VCaP (cell line): ENCODE results near the gene MEIS3.
A peak's percentile ranks its signal among the peaks of the same experiment; 100 is the strongest.

Experiments used
- H3K27ac ChIP-seq: fragments of 450-650 bp; 2 replicates; pipeline ENCODE4 v1.5.1; 2017
- CTCF ChIP-seq: fragments of 450-650 bp; conservative IDR thresholded peaks from 2 replicates; pipeline ENCODE4 v1.5.1; 2017; ENCODE audit warnings: mild to moderate bottlenecking, moderate library complexity

MEIS3 gene

GRCh38 chr19:47428177-47428894 is 9.0 kb upstream of the MEIS3 start:
- peak overlapping the region; percentile 68 for H3K27ac ChIP-seq
- TF ChIP-seq CTCF, result no peak

GRCh38 chr19:47427241-47428176 is 8.2 kb upstream of the MEIS3 start:
- peak; percentile 94 for TF ChIP-seq CTCF
- H3K27ac ChIP-seq, result peak overlapping the region; percentile 68

- no peak overlapping the region for H3K27ac ChIP-seq
- TF ChIP-seq CTCF, result no peak
Observed at GRCh38 chr19:47423203-47423882, 4.0 kb upstream of the MEIS3 start.

GRCh38 chr19:47422417-47423163 is 3.3 kb upstream of the MEIS3 start:
- no peak for TF ChIP-seq CTCF
- H3K27ac ChIP-seq, result no peak overlapping the region

GRCh38 chr19:47421844-47422395 is 2.6 kb upstream of the MEIS3 start:
- no peak for TF ChIP-seq CTCF
- no peak overlapping the region for H3K27ac ChIP-seq

- H3K27ac ChIP-seq, result no peak overlapping the region
- no peak for TF ChIP-seq CTCF
Observed at GRCh38 chr19:47421244-47421786, 2.0 kb upstream of the MEIS3 start.
